Measurements from ENCODE around the gene ZNF536. TPM values are rescaled to one million over a fixed set of nuclear protein-coding genes. Genes with fewer than 3 reads are reported as not detected.

ZNF536 gene
- total and polyA plus RNA-seq, 10 of the 15 experiments (the other 5 are each of a cell fraction or from before 2014, with no cell fraction given), result not detected

DNA sequence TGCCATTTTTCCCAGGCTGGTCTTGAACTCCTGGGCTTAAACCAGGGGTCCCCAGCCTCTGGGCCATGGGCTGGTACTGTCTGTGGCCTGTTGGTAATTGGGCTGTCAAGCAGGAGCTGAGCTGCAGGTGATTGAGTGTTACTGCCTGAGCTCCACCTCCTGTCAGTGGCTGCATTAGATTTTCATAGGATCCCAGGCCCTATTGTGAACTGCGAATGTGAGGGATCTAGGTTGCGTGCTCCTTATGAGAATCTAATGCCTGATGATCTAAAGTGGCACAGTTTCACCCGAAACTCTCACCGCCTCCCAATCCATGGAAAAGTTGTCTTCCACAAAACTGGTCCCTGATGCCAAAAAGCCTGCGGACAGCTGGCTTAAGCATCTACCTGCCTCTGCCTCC is 16.6 kb upstream of the ZNF536 start:
- SMC1A ChIA-PET (ENCODE audit: uncharacterized antibody, unreplicated experiment), result no interaction called here
- H3K9ac ChIP-seq (ENCODE audit: control insufficient read depth, insufficient read depth, low read length), result no peak overlapping the region
- H3K4me2 ChIP-seq (ENCODE audit: control insufficient read depth, insufficient read depth), result no peak overlapping the region
- FAIRE-seq, result no peak
- in situ Hi-C loops (cut with MboI) (no loop called here), intact Hi-C loops (cut with micrococcal nuclease; ENCODE audit: unreplicated experiment) (no loop called here)
- no peaks in the 10 kb centered on the region for H3K79me2 ChIP-seq (ENCODE audit: control insufficient read depth, insufficient read depth, low read length)
- 22% methylated on average over 5 of the region's 5 CpGs for WGBS (ENCODE audit: insufficient coverage, insufficient replicate concordance, low lambda C conversion rate, missing lambda C conversion rate)
- no peaks in the 10 kb centered on the region for H3K36me3 ChIP-seq (ENCODE audit: control insufficient read depth in 2 of 2, insufficient read depth in 2 of 2, low read length in 1 of 2)
- 0 out of 4 replicates have a peak, but pooled peaks cover 0 to 2% of the 10 kb centered on the region in 2 experiments for H3K27me3 ChIP-seq (replicated peaks in 1 of 2; ENCODE audit: control insufficient read depth in 2 of 2, insufficient read depth in 2 of 2, low read length in 1 of 2)
- no peak overlapping the region for H2AFZ ChIP-seq (ENCODE audit: control insufficient read depth, low read depth, low read length)
- H3K9me3 ChIP-seq (replicated peaks; ENCODE audit: control insufficient read depth, insufficient read depth, low read length), result no peaks in the 10 kb centered on the region
- TF ChIP-seq, protein P1, sequence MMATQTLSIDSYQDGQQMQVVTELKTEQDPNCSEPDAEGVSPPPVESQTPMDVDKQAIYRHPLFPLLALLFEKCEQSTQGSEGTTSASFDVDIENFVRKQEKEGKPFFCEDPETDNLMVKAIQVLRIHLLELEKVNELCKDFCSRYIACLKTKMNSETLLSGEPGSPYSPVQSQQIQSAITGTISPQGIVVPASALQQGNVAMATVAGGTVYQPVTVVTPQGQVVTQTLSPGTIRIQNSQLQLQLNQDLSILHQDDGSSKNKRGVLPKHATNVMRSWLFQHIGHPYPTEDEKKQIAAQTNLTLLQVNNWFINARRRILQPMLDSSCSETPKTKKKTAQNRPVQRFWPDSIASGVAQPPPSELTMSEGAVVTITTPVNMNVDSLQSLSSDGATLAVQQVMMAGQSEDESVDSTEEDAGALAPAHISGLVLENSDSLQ (IDR thresholded peaks at IDR 0.05), result no peak
- TF ChIP-seq HDGF (IDR thresholded peaks at IDR 0.05) (no peak), NFYA (IDR thresholded peaks at IDR 0.05; ENCODE audit: borderline replicate concordance, low read depth, low read length) (no peak), SMAD1 (IDR thresholded peaks at IDR 0.05; ENCODE audit: low read depth, partially characterized antibody) (no peak), BMI1 (IDR thresholded peaks at IDR 0.05; ENCODE audit: borderline replicate concordance) (no peak)
- TF ChIP-seq, protein P2, sequence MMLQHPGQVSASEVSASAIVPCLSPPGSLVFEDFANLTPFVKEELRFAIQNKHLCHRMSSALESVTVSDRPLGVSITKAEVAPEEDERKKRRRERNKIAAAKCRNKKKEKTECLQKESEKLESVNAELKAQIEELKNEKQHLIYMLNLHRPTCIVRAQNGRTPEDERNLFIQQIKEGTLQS (IDR thresholded peaks at IDR 0.05; ENCODE audit: borderline replicate concordance, extremely low read depth, low read depth, low read length), result no peak
- TF ChIP-seq, protein P3, sequence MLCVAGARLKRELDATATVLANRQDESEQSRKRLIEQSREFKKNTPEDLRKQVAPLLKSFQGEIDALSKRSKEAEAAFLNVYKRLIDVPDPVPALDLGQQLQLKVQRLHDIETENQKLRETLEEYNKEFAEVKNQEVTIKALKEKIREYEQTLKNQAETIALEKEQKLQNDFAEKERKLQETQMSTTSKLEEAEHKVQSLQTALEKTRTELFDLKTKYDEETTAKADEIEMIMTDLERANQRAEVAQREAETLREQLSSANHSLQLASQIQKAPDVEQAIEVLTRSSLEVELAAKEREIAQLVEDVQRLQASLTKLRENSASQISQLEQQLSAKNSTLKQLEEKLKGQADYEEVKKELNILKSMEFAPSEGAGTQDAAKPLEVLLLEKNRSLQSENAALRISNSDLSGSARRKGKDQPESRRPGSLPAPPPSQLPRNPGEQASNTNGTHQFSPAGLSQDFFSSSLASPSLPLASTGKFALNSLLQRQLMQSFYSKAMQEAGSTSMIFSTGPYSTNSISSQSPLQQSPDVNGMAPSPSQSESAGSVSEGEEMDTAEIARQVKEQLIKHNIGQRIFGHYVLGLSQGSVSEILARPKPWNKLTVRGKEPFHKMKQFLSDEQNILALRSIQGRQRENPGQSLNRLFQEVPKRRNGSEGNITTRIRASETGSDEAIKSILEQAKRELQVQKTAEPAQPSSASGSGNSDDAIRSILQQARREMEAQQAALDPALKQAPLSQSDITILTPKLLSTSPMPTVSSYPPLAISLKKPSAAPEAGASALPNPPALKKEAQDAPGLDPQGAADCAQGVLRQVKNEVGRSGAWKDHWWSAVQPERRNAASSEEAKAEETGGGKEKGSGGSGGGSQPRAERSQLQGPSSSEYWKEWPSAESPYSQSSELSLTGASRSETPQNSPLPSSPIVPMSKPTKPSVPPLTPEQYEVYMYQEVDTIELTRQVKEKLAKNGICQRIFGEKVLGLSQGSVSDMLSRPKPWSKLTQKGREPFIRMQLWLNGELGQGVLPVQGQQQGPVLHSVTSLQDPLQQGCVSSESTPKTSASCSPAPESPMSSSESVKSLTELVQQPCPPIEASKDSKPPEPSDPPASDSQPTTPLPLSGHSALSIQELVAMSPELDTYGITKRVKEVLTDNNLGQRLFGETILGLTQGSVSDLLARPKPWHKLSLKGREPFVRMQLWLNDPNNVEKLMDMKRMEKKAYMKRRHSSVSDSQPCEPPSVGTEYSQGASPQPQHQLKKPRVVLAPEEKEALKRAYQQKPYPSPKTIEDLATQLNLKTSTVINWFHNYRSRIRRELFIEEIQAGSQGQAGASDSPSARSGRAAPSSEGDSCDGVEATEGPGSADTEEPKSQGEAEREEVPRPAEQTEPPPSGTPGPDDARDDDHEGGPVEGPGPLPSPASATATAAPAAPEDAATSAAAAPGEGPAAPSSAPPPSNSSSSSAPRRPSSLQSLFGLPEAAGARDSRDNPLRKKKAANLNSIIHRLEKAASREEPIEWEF (IDR thresholded peaks at IDR 0.05; ENCODE audit: insufficient replicate concordance, low read depth, low read length), result no peak
- DNase-seq (ENCODE audit: low read depth, low spot score), result no peak
- H3K4me3 ChIP-seq, result no peak overlapping the region
- ATAC-seq, result no peak
- BruUV-seq (replicated peaks), result no TSS peak
- CTCF ChIA-PET, result no interaction called here
- RAD21 ChIA-PET (ENCODE audit: unreplicated experiment), result no interaction called here
- no peaks in the 10 kb centered on the region for H4K20me1 ChIP-seq (ENCODE audit: control insufficient read depth, insufficient read depth)
- H3K27ac ChIP-seq (ENCODE audit: control insufficient read depth, insufficient read depth), result no peak overlapping the region
- POLR2A ChIA-PET, result no interaction called here
- no peaks in the 10 kb centered on the region for H3K4me1 ChIP-seq (ENCODE audit: control insufficient read depth, insufficient read depth, low read length)
